HEK293 (cell line): ENCODE results near the gene TMEM250.

Source experiments
- AEBP2 ChIP-seq: fragments of 450-650 bp; formaldehyde crosslinking; IDR thresholded peaks from 2 replicates; pipeline ENCODE4 v1.5.1; 2016; ENCODE audit warnings: missing biosample characterization, missing genetic modification characterization, borderline replicate concordance
- KLF16 ChIP-seq: fragments of 450-650 bp; formaldehyde crosslinking; IDR thresholded peaks from 2 replicates; pipeline ENCODE4 v1.5.1; 2017; ENCODE audit warnings: missing biosample characterization, missing genetic modification characterization
- KLF7 ChIP-seq: fragments of 450-650 bp; formaldehyde crosslinking; IDR thresholded peaks from 2 replicates; pipeline ENCODE4 v1.5.1; 2016; ENCODE audit warnings: missing biosample characterization, missing genetic modification characterization, borderline replicate concordance
- KLF8 ChIP-seq: fragments of 450-650 bp; formaldehyde crosslinking; IDR thresholded peaks from 2 replicates; pipeline ENCODE4 v1.5.1; 2016; ENCODE audit warnings: missing biosample characterization, missing genetic modification characterization
- SETDB1 ChIP-seq: IDR thresholded peaks from one replicate; pipeline ENCODE4 v1.6.1; 2017; ENCODE audit warnings: mild to moderate bottlenecking, low read length, moderate library complexity, mixed read lengths; ENCODE audit not compliant: insufficient read length
- TCF7L2 ChIP-seq: IDR thresholded peaks from 2 replicates; pipeline ENCODE4 v1.6.1; 2011; ENCODE audit warnings: low read depth, mild to moderate bottlenecking, inconsistent platforms, low read length, moderate library complexity, borderline replicate concordance
- ZNF114 ChIP-seq: fragments of 450-650 bp; formaldehyde crosslinking; IDR thresholded peaks from 2 replicates; pipeline ENCODE4 v1.5.0; 2017; ENCODE audit warnings: missing biosample characterization, missing genetic modification characterization
- ZNF23 ChIP-seq: fragments of 450-650 bp; formaldehyde crosslinking; IDR thresholded peaks from 2 replicates; pipeline ENCODE4 v1.5.1; 2016; ENCODE audit warnings: missing biosample characterization, missing genetic modification characterization, borderline replicate concordance
- ZNF311 ChIP-seq: fragments of 450-650 bp; formaldehyde crosslinking; IDR thresholded peaks from 2 replicates; pipeline ENCODE4 v1.5.1; 2017; ENCODE audit warnings: missing biosample characterization, missing genetic modification characterization, borderline replicate concordance
- ZNF426 ChIP-seq: fragments of 450-650 bp; formaldehyde crosslinking; IDR thresholded peaks from 2 replicates; pipeline ENCODE4 v1.5.1; 2017; ENCODE audit warnings: missing biosample characterization, missing genetic modification characterization, mild to moderate bottlenecking, inconsistent platforms, moderate library complexity
- ZSCAN23 ChIP-seq: fragments of 450-650 bp; formaldehyde crosslinking; IDR thresholded peaks from 2 replicates; pipeline ENCODE4 v1.5.1; 2016; ENCODE audit warnings: missing biosample characterization, missing genetic modification characterization
- TF ChIP-seq, protein P1 (sequence below): fragments of 450-650 bp; formaldehyde crosslinking; IDR thresholded peaks from 2 replicates; pipeline ENCODE4 v1.5.1; 2016; ENCODE audit warnings: missing biosample characterization, missing genetic modification characterization
- TF ChIP-seq, protein P2 (sequence below): fragments of 450-650 bp; formaldehyde crosslinking; IDR thresholded peaks from 2 replicates; pipeline ENCODE4 v1.5.1; 2016; ENCODE audit warnings: missing biosample characterization, missing genetic modification characterization, low read depth

- TF ChIP-seq, protein P1, sequence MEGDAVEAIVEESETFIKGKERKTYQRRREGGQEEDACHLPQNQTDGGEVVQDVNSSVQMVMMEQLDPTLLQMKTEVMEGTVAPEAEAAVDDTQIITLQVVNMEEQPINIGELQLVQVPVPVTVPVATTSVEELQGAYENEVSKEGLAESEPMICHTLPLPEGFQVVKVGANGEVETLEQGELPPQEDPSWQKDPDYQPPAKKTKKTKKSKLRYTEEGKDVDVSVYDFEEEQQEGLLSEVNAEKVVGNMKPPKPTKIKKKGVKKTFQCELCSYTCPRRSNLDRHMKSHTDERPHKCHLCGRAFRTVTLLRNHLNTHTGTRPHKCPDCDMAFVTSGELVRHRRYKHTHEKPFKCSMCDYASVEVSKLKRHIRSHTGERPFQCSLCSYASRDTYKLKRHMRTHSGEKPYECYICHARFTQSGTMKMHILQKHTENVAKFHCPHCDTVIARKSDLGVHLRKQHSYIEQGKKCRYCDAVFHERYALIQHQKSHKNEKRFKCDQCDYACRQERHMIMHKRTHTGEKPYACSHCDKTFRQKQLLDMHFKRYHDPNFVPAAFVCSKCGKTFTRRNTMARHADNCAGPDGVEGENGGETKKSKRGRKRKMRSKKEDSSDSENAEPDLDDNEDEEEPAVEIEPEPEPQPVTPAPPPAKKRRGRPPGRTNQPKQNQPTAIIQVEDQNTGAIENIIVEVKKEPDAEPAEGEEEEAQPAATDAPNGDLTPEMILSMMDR = no peak
- TF ChIP-seq ZNF426 (tag by site-specific recombination) (no peak), AEBP2 (tag by site-specific recombination) (no peak), KLF8 (no peak), ZNF23 (tag by site-specific recombination) (no peak), ZNF114 (tag by site-specific recombination) (no peak), SETDB1 (no peak), KLF7 (no peak), ZNF311 (tag by site-specific recombination) (no peak), TCF7L2 (no peak), KLF16 (tag by site-specific recombination) (no peak), ZSCAN23 (tag by site-specific recombination) (no peak)
- TF ChIP-seq, protein P2, sequence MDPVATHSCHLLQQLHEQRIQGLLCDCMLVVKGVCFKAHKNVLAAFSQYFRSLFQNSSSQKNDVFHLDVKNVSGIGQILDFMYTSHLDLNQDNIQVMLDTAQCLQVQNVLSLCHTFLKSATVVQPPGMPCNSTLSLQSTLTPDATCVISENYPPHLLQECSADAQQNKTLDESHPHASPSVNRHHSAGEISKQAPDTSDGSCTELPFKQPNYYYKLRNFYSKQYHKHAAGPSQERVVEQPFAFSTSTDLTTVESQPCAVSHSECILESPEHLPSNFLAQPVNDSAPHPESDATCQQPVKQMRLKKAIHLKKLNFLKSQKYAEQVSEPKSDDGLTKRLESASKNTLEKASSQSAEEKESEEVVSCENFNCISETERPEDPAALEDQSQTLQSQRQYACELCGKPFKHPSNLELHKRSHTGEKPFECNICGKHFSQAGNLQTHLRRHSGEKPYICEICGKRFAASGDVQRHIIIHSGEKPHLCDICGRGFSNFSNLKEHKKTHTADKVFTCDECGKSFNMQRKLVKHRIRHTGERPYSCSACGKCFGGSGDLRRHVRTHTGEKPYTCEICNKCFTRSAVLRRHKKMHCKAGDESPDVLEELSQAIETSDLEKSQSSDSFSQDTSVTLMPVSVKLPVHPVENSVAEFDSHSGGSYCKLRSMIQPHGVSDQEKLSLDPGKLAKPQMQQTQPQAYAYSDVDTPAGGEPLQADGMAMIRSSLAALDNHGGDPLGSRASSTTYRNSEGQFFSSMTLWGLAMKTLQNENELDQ (tag by site-specific recombination) = no peak
Observed at GRCh38 chr9:136111910-136112309, 6.8 kb downstream of the TMEM250 start.
